Astrocyte (in vitro differentiated cells and primary cell): ENCODE measurements around the gene GMPPA. TPM values are rescaled to one million over a fixed set of nuclear protein-coding genes. Genes with fewer than 3 reads are reported as not detected.

Experiments used
- DNase-seq: peaks from one replicate; pipeline ENCODE4 v3.0.0-alpha.2; 2010; ENCODE audit warnings: low read depth
- FAIRE-seq: peaks from 2 replicates; lab custom pipeline; 2011; peaks lifted over from hg19 to GRCh38; lab: Jason Lieb, UNC
- H2AFZ ChIP-seq: 2 replicates; pipeline ENCODE4 v1.6.0; 2012; ENCODE audit warnings: low read depth, low read length, inconsistent platforms
- H3K27ac ChIP-seq: 2 replicates; pipeline ENCODE4 v1.5.1; 2011; ENCODE audit warnings: low read depth, low read length, inconsistent platforms
- H3K27me3 ChIP-seq: 2 replicates; pipeline ENCODE4 v1.6.0; 2011; ENCODE audit warnings: low read length, inconsistent platforms; ENCODE audit not compliant: insufficient read depth
- H3K36me3 ChIP-seq: 2 replicates; pipeline ENCODE4 v1.5.1; 2011; ENCODE audit warnings: low read length, inconsistent platforms; ENCODE audit not compliant: insufficient read depth
- H3K4me1 ChIP-seq: 2 replicates; pipeline ENCODE4 v1.5.1; 2011; ENCODE audit warnings: low read length, inconsistent platforms; ENCODE audit not compliant: insufficient read depth
- H3K4me2 ChIP-seq: 2 replicates; pipeline ENCODE4 v1.6.0; 2012; ENCODE audit warnings: low read length, inconsistent platforms
- H3K4me3 ChIP-seq: 2 replicates; pipeline ENCODE4 v1.5.1; 2011; ENCODE audit warnings: low read depth, mild to moderate bottlenecking, low read length, inconsistent platforms; ENCODE audit not compliant: insufficient read depth
- H3K79me2 ChIP-seq: 2 replicates; pipeline ENCODE4 v1.6.0; 2012; ENCODE audit warnings: mild to moderate bottlenecking, low read length, inconsistent platforms; ENCODE audit not compliant: insufficient read depth
- H3K9ac ChIP-seq: 2 replicates; pipeline ENCODE4 v1.6.0; 2012; ENCODE audit warnings: mild to moderate bottlenecking, low read length, inconsistent platforms
- H3K9me3 ChIP-seq: 2 replicates; pipeline ENCODE4 v1.5.1; 2012; ENCODE audit warnings: low read depth, mild to moderate bottlenecking, low read length, inconsistent platforms; ENCODE audit not compliant: insufficient read depth
- H4K20me1 ChIP-seq: 2 replicates; pipeline ENCODE4 v1.6.0; 2012; ENCODE audit warnings: low read length, inconsistent platforms; ENCODE audit not compliant: insufficient read depth
- H3K27ac Mint-ChIP-seq: one replicate; pipeline ENCODE4 v1.8.0; 2021; ENCODE audit warnings: mild to moderate bottlenecking, mixed read lengths; ENCODE audit not compliant: unreplicated experiment
- H3K27me3 Mint-ChIP-seq: one replicate; pipeline ENCODE4 v1.8.0; 2021; ENCODE audit warnings: low read depth, mixed read lengths; ENCODE audit not compliant: unreplicated experiment
- H3K36me3 Mint-ChIP-seq: one replicate; pipeline ENCODE4 v1.8.0; 2021; ENCODE audit warnings: low read depth, mixed read lengths; ENCODE audit not compliant: unreplicated experiment
- H3K4me1 Mint-ChIP-seq: one replicate; pipeline ENCODE4 v1.8.0; 2021; ENCODE audit warnings: low read depth, mixed read lengths; ENCODE audit not compliant: unreplicated experiment
- H3K4me3 Mint-ChIP-seq: one replicate; pipeline ENCODE4 v1.8.0; 2021; ENCODE audit warnings: mild to moderate bottlenecking, moderate library complexity, mixed read lengths; ENCODE audit not compliant: unreplicated experiment
- H3K9me3 Mint-ChIP-seq: one replicate; pipeline ENCODE4 v1.8.0; 2021; ENCODE audit warnings: mild to moderate bottlenecking, mixed read lengths; ENCODE audit not compliant: unreplicated experiment
- EZH2 ChIP-seq: IDR thresholded peaks from 2 replicates; pipeline ENCODE4 v1.6.1; 2012; ENCODE audit warnings: mild to moderate bottlenecking, low read length, inconsistent platforms; ENCODE audit not compliant: insufficient read depth
- total RNA-seq: library from RNA; stranded (reverse); gene quantifications from 2 replicates; pipeline ENCODE4 v1.2.1, GENCODE V29; 2021
- TF ChIP-seq, protein P1 (sequence below): IDR thresholded peaks from 2 replicates; pipeline ENCODE4 v1.5.1; 2011; ENCODE audit warnings: low read depth, mild to moderate bottlenecking, inconsistent platforms, low read length, moderate library complexity; ENCODE audit not compliant: insufficient read depth

Gene GMPPA
- total RNA-seq, 1 donor from 2014 or later: 49.5 TPM

DNA sequence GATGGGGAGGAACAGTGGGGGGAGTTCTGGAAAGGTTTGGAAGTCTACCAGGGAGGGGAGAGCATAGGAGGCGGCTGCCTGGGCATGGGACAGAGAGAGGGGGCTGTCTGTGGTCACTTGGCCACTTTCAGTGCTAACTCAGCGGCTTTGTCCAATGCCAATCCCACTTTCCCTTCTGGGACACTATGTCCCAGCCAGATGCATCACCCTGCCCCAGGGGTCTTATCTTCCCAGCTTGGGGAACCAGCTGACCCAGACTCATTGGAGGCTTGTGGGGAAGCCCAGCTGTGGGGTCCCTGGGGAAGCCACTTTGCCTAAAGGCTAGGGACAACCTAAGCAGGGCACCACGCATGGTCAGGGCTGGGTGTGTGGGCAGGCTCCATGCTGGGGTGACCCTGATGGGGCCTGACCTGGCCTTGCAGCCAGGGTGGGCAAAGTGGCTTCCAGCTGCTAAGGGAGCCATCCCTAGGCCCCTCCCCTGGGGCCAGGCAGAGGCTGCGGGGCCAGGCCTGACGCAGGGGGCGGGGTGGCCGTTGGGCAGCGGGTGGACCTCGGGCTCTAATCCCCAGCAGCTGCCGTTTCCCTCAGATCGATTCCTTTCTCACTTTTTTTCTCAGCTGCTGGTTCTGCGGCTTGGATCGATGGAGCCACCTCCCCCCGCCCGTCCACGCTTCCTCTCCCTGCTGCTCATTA is 14.0 kb downstream of the GMPPA start:
- no peak for TF ChIP-seq EZH2
- TF ChIP-seq, protein P1, sequence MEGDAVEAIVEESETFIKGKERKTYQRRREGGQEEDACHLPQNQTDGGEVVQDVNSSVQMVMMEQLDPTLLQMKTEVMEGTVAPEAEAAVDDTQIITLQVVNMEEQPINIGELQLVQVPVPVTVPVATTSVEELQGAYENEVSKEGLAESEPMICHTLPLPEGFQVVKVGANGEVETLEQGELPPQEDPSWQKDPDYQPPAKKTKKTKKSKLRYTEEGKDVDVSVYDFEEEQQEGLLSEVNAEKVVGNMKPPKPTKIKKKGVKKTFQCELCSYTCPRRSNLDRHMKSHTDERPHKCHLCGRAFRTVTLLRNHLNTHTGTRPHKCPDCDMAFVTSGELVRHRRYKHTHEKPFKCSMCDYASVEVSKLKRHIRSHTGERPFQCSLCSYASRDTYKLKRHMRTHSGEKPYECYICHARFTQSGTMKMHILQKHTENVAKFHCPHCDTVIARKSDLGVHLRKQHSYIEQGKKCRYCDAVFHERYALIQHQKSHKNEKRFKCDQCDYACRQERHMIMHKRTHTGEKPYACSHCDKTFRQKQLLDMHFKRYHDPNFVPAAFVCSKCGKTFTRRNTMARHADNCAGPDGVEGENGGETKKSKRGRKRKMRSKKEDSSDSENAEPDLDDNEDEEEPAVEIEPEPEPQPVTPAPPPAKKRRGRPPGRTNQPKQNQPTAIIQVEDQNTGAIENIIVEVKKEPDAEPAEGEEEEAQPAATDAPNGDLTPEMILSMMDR: no peak

DNA sequence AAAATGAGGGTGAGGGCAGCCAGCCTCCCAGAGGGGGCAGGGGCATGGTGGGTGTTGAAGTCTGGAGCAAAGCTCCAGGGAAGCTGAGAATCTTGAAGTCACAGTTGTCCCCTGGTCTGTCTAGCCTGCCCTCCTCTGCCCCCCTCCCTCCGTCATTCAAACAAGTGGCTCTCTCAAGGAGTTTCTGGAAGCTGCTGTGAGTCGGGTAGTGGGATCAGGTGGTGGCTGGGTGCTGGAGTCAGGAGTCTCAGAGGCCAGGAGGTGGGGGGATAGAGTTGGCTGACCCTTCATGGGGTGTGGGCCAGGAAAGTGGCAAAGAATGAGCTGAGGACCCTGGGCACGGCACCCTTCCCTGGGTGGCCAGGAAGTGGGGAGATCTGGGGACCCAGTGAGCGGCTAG is 15.1 kb downstream of the GMPPA start:
- Histone ChIP-seq H4K20me1 (no peaks in the 10 kb centered on the region), H3K4me3 (no peak overlapping the region), H3K79me2 (no peaks in the 10 kb centered on the region), H3K9ac (no peak overlapping the region), H3K27ac (no peak overlapping the region), H3K4me1 (peaks cover 16% of the 10 kb centered on the region), H3K36me3 (no peaks in the 10 kb centered on the region), H2AFZ (no peak overlapping the region), H3K27me3 (peaks cover 34% of the 10 kb centered on the region), H3K9me3 (no peaks in the 10 kb centered on the region), H3K4me2 (peak overlapping the region; percentile 44)
- Mint-ChIP-seq H3K9me3 (no peaks in the 10 kb centered on the region), H3K4me3 (peak overlapping the region; percentile 4), H3K4me1 (peaks cover 30% of the 10 kb centered on the region), H3K36me3 (no peaks in the 10 kb centered on the region), H3K27ac (peak overlapping the region; percentile 50), H3K27me3 (peaks cover 45% of the 10 kb centered on the region)
- TF ChIP-seq, protein P1: no peak
- no peak for TF ChIP-seq EZH2
- DNase-seq (no peak), FAIRE-seq (no peak)

More for the DNA sequence above, 14.0 kb downstream of the GMPPA start:
- Histone ChIP-seq H4K20me1 (peaks cover 2% of the 10 kb centered on the region), H3K9ac (no peak overlapping the region), H3K4me3 (no peak overlapping the region), H3K9me3 (no peaks in the 10 kb centered on the region), H3K36me3 (no peaks in the 10 kb centered on the region), H3K27ac (no peak overlapping the region), H3K4me2 (no peak overlapping the region), H2AFZ (no peak overlapping the region), H3K27me3 (peaks cover 33% of the 10 kb centered on the region), H3K4me1 (peaks cover 16% of the 10 kb centered on the region), H3K79me2 (no peaks in the 10 kb centered on the region)
- FAIRE-seq (no peak), DNase-seq (no peak)
- Mint-ChIP-seq H3K27me3 (peaks cover 41% of the 10 kb centered on the region), H3K27ac (no peak overlapping the region), H3K4me1 (peaks cover 22% of the 10 kb centered on the region), H3K9me3 (no peaks in the 10 kb centered on the region), H3K4me3 (peak overlapping the region; percentile 47), H3K36me3 (no peaks in the 10 kb centered on the region)

DNA sequence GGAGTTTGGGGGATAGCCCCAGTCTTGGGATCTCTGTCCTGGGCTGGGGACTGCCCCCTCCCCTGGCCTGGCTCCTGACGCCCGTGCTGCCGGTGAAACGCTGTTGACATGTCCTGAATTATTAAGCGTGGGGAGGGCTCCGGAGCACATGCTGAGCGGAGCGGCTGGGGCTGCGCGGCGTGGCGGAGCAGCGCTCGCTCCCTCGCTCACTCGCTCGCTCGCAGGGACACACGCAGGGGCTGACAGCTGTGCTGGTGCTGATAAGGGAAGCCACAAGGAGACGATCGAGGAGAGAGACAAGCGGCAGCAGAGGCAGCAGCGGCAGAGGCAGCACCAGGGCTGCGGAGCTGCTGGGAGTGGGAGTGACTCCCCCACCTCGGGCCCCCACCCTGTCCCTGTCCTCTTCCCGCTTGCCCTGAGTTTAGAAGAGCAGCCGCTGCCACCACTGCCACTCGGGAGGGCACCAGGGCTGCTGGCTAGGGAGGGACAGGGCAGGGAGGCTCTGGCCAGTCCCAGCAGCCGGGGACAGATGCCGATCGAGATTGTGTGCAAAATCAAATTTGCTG is 15.6 kb downstream of the GMPPA start, which contains the start of gene ASIC4:
TSS of gene ASIC4 (plus strand) at position 287 of the 566 bp plus-strand sequence. CDS start at position 530, 243 bp downstream.
- DNase-seq: no peak
- no peaks in the 10 kb centered on the region for H3K9me3 Mint-ChIP-seq
- Histone ChIP-seq H3K9ac (no peak within 1 kb of the TSS), H3K4me3 (no peak within 1 kb of the TSS), H3K27ac (no peak within 1 kb of the TSS), H3K9me3 (no peaks in the 10 kb centered on the region), H3K27me3 (peaks cover 34% of the 10 kb centered on the region), H3K4me2 (peak within 1 kb of the TSS; percentile 44), H3K4me1 (peaks cover 16% of the 10 kb centered on the region), H3K79me2 (no peaks in the 10 kb centered on the region), H4K20me1 (no peaks in the 10 kb centered on the region), H3K36me3 (no peaks in the 10 kb centered on the region), H2AFZ (no peak within 1 kb of the TSS)
- peak within 1 kb of the TSS; percentile 50 for H3K27ac Mint-ChIP-seq
- peaks cover 45% of the 10 kb centered on the region for H3K27me3 Mint-ChIP-seq
- peak within 1 kb of the TSS; percentile 4 for H3K4me3 Mint-ChIP-seq
- H3K4me1 Mint-ChIP-seq: peaks cover 30% of the 10 kb centered on the region
- TF ChIP-seq EZH2: no peak
- TF ChIP-seq, protein P1: no peak
- H3K36me3 Mint-ChIP-seq: no peaks in the 10 kb centered on the region
- no peak for FAIRE-seq
